Thyroid gland (tissue), 4 donors: ENCODE measurements around the gene EVI5L. TPM values are rescaled to one million over a fixed set of nuclear protein-coding genes. Genes with fewer than 3 reads are reported as not detected.

Experiments used
- DNase-seq, 2 donors: peaks; one replicate each; pipeline ENCODE4 v3.0.0-alpha.2; 2019
- H3K27ac ChIP-seq, 3 donors: fragments of 200-600 bp; sonication (generic); 1 replicate in 2 of 3; 2 replicates in 1 of 3; pipeline ENCODE4 v1.5.1; 2016 to 2019; ENCODE audit warnings: mild to moderate bottlenecking in 1 of 3, moderate library complexity in 1 of 3
- H3K27me3 ChIP-seq: fragments of 200-600 bp; sonication (generic); one replicate; pipeline ENCODE4 v1.5.1; 2019
- H3K36me3 ChIP-seq, 2 donors: fragments of 200-600 bp; sonication (generic); one replicate each; pipeline ENCODE4 v1.5.1; 2016 to 2019
- H3K4me1 ChIP-seq, 2 donors: fragments of 200-600 bp; sonication (generic); one replicate each; pipeline ENCODE4 v1.5.1; 2017 to 2019
- H3K4me3 ChIP-seq, 3 donors: fragments of 200-600 bp; sonication (generic); replicated peaks in 1 of 3; 1 replicate in 2 of 3; 2 replicates in 1 of 3; pipeline ENCODE4 v1.5.1; 2016; ENCODE audit warnings: mild to moderate bottlenecking in 1 of 3
- H3K9me3 ChIP-seq: fragments of 200-600 bp; sonication (generic); one replicate; pipeline ENCODE4 v1.5.1; 2017
- POLR2A ChIP-seq, 2 donors: fragments of 450-650 bp; IDR thresholded peaks; one replicate each; pipeline ENCODE4 v1.6.1; 2017; ENCODE audit warnings: antibody characterized with exemption in 2 of 2, mild to moderate bottlenecking in 2 of 2, moderate library complexity in 1 of 2
- WGBS, 2 donors: methylation state at CpG; one replicate each; pipeline ENCODE4 v1.1.5; 2017; 5-methylcytosine and 5-hydroxymethylcytosine counted together
- intact Hi-C: fragments of 100-400 bp; cut with DNase I; formaldehyde crosslinking; loops from one replicate; pipeline ENCODE4 v1.15.1; 2023
- total RNA-seq, 4 donors: library from RNA; depleted of rRNA; stranded (reverse); fragments of >200 nt; gene quantifications; one replicate each; pipeline ENCODE4 v1.2.3, GENCODE V29; 2016
- TF ChIP-seq, protein P1 (sequence below), 6 experiments: fragments of 200-600 bp in 3 of 6; fragments of 450-650 bp in 3 of 6; sonication (generic) in 3 of 6; IDR thresholded peaks; one replicate each; pipeline ENCODE4 v1.5.1; 2016 to 2019; ENCODE audit warnings: antibody characterized with exemption in 6 of 6, mild to moderate bottlenecking in 2 of 6, inconsistent platforms in 1 of 6, moderate library complexity in 1 of 6

The EVI5L gene
- total RNA-seq, 4 donors from 2014 or later: 9.8 to 29.3 (median 21.8) TPM

DNA sequence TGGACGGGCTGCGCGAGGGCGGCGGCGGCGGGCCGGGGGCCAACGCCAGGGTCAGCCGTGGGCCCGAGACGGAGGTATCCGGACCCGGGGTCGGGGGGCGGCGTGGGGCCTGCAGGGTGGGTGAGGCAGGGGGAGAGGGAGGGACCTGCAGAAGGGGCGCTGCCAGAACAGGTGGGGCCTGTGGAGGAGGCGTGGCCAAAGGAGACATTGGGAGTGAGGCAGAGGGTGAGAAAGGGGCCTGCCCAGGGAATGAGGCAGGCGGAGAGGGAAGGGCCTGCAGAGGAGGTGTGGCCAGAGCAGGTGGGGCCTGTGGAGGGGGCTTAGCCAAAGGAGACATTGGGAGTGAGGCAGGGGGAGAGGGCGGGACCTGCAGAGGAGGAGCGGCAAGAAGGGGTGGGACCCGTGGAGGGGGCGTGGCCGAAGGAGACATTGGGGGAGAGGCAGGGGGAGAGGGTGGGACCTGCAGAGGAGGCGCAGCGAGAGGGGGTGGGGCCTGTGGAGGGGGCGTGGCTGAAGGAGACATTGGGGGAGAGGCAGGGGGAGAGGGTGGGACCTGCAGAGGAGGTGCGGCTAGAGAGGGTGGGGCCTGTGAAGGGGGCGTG is 40.0 kb downstream of the EVI5L start:
- peak; percentile 32 to 54 for DNase-seq
- Histone ChIP-seq H3K4me1 (peaks cover 13 to 29% of the 10 kb centered on the region in 2 donors), H3K27me3 (no peaks in the 10 kb centered on the region), H3K27ac (no peak overlapping the region), H3K36me3 (no peaks in the 10 kb centered on the region), H3K4me3 (peak overlapping the region in 1 of 3 donors; percentile 28), H3K9me3 (no peaks in the 10 kb centered on the region)
- intact Hi-C loops: no loop called here
- WGBS, 2 donors: 46 to 47% methylated on average over 20 to 27 of the region's 30 CpGs
- TF ChIP-seq POLR2A (IDR thresholded peaks at IDR 0.05): no peak
- TF ChIP-seq, protein P1, sequence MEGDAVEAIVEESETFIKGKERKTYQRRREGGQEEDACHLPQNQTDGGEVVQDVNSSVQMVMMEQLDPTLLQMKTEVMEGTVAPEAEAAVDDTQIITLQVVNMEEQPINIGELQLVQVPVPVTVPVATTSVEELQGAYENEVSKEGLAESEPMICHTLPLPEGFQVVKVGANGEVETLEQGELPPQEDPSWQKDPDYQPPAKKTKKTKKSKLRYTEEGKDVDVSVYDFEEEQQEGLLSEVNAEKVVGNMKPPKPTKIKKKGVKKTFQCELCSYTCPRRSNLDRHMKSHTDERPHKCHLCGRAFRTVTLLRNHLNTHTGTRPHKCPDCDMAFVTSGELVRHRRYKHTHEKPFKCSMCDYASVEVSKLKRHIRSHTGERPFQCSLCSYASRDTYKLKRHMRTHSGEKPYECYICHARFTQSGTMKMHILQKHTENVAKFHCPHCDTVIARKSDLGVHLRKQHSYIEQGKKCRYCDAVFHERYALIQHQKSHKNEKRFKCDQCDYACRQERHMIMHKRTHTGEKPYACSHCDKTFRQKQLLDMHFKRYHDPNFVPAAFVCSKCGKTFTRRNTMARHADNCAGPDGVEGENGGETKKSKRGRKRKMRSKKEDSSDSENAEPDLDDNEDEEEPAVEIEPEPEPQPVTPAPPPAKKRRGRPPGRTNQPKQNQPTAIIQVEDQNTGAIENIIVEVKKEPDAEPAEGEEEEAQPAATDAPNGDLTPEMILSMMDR (IDR thresholded peaks at IDR 0.05): no peak

DNA sequence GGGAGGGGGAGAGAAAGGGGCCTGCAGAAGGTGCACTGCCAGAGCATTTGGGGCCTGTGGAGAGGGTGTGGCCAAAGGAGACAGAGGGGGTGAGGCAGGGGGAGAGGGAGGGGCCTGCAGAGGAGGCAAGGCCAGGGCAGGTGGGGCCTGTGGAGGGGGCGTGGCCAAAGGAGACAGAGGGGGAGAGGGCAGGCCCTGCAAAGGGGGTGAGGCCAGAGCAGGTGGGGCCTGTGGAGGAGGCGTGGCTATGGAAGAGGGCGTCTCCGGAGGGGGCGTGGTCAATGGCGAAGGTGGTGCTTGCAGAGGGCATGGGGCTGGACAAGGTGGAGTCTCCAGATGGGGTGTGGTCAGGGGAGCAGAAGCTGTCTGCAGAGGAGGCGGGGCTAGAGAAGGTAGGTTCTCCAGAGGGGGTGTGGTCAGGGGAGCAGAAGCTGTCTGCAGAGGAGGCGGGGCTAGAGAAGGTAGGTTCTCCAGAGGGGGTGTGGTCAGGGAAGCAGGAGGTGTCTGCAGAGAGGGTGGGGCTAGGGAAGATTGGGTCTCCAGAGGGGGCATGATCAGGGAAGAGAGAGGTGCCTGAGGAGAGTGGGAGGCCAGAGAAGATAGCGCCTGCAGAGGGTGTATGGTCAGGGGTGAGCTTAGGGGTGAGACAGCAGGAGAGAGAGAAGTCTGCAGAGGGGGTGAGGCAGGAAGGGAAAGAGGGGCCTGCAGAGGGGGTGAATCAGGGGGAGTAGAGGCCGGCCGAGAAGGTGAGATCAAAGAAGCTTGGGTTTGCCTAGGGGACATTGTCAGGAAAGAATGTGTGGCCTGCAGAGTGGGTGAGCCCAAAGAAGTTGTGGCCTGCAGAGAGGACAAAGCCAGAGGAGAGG is 40.8 kb downstream of the EVI5L start:
- H3K4me3 ChIP-seq: no peak overlapping the region
- peak in 1 of 2 donors; percentile 33 for DNase-seq
- intact Hi-C loops: no loop called here
- H3K4me1 ChIP-seq: peaks cover 13 to 29% of the 10 kb centered on the region in 2 donors
- no peaks in the 10 kb centered on the region for H3K9me3 ChIP-seq
- H3K27me3 ChIP-seq: no peaks in the 10 kb centered on the region
- no peak for TF ChIP-seq POLR2A (IDR thresholded peaks at IDR 0.05)
- TF ChIP-seq, protein P1 (IDR thresholded peaks at IDR 0.05): no peak
- no peaks in the 10 kb centered on the region for H3K36me3 ChIP-seq
- H3K27ac ChIP-seq: no peak overlapping the region
- 66 to 73% methylated on average over 11 of the region's 11 CpGs for WGBS, 2 donors

DNA sequence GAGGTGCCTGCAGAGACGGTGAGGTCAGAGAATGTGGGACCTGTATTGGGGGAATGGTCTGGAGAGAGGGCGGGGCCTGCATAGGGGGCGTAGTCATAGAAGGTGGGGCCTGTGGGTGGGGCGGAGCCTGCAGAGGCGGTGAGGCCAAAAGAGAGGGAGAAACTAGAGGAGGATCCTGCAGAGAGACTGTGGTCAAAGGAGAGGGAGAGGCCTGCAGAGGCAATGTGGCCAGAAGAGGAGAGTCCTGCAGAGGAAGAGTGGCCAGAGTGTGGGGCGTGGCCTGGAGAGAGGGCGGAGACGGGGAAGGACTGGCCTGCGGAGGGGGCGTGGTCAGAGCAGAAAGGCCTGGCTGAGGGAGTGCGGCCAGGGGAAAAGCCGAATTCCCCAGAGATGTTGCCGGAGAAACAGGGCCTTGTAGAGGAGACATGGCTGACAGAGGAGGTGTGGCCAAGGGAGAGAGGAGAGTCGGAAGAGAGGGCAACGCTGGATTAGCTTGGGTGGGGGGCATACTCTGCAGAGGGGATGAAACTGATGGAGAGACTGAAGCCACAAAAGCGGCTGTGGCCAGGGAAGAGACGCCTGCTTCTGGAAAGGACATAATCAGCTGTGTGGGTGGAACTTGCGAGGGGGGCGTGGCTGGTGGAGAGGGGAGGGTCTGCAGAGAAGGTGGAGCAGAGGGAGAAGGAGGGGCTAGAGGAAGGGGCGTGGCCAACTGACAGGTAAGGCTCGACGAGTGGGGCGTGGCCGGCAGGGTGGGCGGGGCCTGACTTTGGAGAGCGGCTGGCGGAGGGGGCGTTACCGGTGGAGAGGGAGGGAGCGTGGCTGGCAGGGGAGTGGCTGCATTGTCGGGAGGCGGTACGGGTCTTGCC is 41.7 kb downstream of the EVI5L start:
- H3K4me3 ChIP-seq: no peak overlapping the region
- DNase-seq: peak; percentile 76 to 86
- intact Hi-C loops: no loop called here

DNA sequence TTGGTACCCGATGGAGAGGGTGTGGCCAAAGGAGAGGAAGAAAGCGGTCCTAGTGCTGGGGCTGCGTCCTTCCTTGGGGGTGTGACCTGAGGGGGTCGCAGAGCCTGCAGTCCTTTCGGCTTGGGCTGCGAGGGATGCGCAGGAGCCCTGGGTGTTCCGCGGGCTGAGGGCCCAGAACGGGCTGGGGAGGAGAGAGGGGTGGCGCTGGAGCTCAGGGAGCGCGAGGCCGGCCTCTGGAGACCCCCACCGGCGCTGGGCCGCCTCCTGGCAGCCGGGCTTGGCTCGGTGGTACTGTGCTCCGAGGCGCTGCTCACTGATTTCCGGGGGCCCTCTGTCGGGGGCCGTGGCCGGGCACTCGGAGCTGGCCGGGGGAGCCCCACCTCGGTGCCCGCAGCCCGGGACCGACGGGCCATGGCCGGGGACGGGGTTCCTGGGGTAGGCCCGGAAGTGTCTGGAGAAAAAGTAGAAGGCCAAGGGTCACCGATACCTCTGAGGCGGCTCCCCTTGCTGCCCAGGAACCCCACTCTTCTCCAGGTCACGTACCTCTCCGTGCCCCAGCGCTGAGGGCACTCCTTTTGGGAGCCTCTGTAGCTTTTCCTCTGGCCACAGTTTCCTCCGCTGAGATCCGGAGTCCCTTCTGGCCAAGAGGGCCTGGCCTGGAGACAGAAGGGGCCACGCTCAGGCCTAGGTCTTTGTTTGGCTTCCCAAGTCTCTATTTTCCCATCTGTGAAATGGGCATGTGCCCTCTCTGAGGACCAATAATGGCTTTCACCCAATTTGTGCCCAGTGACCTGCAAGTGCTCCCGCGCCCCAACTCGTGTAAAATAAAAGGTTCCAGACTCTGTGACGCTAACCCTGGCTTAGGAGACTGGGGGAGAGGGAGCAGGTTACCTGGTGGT is 42.5 kb downstream of the EVI5L start:
- DNase-seq: no peak

More for the DNA sequence above, 41.7 kb downstream of the EVI5L start:
- H3K27me3 ChIP-seq: no peaks in the 10 kb centered on the region
- no peaks in the 10 kb centered on the region for H3K9me3 ChIP-seq
- H3K36me3 ChIP-seq: no peaks in the 10 kb centered on the region
- H3K27ac ChIP-seq: no peak overlapping the region
- WGBS, 2 donors: 22 to 26% methylated on average over 33 of the region's 33 CpGs
- TF ChIP-seq POLR2A (IDR thresholded peaks at IDR 0.05): no peak
- TF ChIP-seq, protein P1 (IDR thresholded peaks at IDR 0.05): no peak
- H3K4me1 ChIP-seq: peaks cover 13 to 29% of the 10 kb centered on the region in 2 donors

More for the DNA sequence above, 42.5 kb downstream of the EVI5L start:
- no peak for TF ChIP-seq POLR2A (IDR thresholded peaks at IDR 0.05)
- TF ChIP-seq, protein P1 (IDR thresholded peaks at IDR 0.05): no peak
- Histone ChIP-seq H3K9me3 (no peaks in the 10 kb centered on the region), H3K4me3 (no peak overlapping the region), H3K4me1 (peaks cover 13 to 29% of the 10 kb centered on the region in 2 donors), H3K27ac (no peak overlapping the region), H3K36me3 (no peaks in the 10 kb centered on the region), H3K27me3 (no peaks in the 10 kb centered on the region)
- intact Hi-C loops: no loop called here
- WGBS, 2 donors: 79 to 84% methylated on average over 17 to 32 of the region's 47 CpGs
